Gastroesophageal sphincter (tissue), 3 donors: ENCODE data around the gene TRERF1.

ENCODE experiments used
- EP300 ChIP-seq: sonication (generic); formaldehyde crosslinking; IDR thresholded peaks from one replicate; pipeline ENCODE4 v1.6.1; 2017; ENCODE audit warnings: antibody characterized with exemption, mild to moderate bottlenecking
- POLR2A ChIP-seq, 2 donors: fragments of 450-650 bp; IDR thresholded peaks; one replicate each; pipeline ENCODE4 v1.6.1; 2017; ENCODE audit warnings: antibody characterized with exemption in 2 of 2, mild to moderate bottlenecking in 2 of 2, moderate library complexity in 1 of 2
- TF ChIP-seq, protein P1 (sequence below), 4 experiments: fragments of 200-600 bp in 2 of 4; fragments of 450-650 bp in 2 of 4; sonication (generic) in 1 of 4; IDR thresholded peaks; one replicate each; pipeline ENCODE4 v1.5.1; 2017 to 2019; ENCODE audit warnings: antibody characterized with exemption in 4 of 4, mild to moderate bottlenecking in 2 of 4, moderate library complexity in 2 of 4

DNA sequence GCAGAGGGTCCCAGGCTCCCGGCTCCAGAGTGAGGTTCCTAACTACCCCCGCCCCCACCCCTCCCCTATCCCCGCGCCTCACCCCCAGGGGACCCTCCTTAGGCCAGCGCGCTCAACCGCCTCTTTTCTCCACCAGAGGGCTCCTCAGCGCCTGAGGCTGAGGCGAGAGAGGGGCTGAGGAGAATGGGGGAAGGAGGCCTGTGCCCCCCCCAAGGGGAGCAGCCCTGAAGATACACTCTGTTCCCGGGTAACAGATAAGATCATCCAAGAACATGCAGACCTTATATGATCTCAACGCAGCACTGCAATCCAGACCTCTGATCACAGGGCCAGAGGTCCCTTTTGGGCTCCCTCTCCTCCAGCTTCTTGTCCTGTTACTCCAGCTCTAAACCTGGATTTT, 190.8 kb downstream of the TRERF1 start:
- TF ChIP-seq, protein P1, sequence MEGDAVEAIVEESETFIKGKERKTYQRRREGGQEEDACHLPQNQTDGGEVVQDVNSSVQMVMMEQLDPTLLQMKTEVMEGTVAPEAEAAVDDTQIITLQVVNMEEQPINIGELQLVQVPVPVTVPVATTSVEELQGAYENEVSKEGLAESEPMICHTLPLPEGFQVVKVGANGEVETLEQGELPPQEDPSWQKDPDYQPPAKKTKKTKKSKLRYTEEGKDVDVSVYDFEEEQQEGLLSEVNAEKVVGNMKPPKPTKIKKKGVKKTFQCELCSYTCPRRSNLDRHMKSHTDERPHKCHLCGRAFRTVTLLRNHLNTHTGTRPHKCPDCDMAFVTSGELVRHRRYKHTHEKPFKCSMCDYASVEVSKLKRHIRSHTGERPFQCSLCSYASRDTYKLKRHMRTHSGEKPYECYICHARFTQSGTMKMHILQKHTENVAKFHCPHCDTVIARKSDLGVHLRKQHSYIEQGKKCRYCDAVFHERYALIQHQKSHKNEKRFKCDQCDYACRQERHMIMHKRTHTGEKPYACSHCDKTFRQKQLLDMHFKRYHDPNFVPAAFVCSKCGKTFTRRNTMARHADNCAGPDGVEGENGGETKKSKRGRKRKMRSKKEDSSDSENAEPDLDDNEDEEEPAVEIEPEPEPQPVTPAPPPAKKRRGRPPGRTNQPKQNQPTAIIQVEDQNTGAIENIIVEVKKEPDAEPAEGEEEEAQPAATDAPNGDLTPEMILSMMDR (IDR thresholded peaks at IDR 0.05): peak in 3 of 4 experiments; percentile 40 to 76 (median 48)
- no peak for TF ChIP-seq EP300
- TF ChIP-seq POLR2A (IDR thresholded peaks at IDR 0.05): no peak
